GM12892 (cell line): ENCODE measurements around the gene PRRC2A.

Experiments
- DNase-seq: peaks from one replicate; pipeline ENCODE4 v3.0.0; 2011; ENCODE audit not compliant: insufficient read length
- FAIRE-seq: peaks from 2 replicates; lab custom pipeline; 2011; peaks lifted over from hg19 to GRCh38; lab: Jason Lieb, UNC
- POLR2A ChIP-seq: IDR thresholded peaks from 2 replicates; pipeline ENCODE4 v1.6.1; 2011; ENCODE audit warnings: low read depth, low read length, control low read depth
- POLR2AphosphoS5 ChIP-seq: IDR thresholded peaks from 2 replicates; pipeline ENCODE4 v1.6.1; 2011; ENCODE audit warnings: low read depth, low read length, control low read depth
- TAF1 ChIP-seq: IDR thresholded peaks from 2 replicates; pipeline ENCODE4 v1.6.1; 2011; ENCODE audit warnings: low read depth, mild to moderate bottlenecking, control low read depth, low read length, borderline replicate concordance

The PRRC2A gene

DNA sequence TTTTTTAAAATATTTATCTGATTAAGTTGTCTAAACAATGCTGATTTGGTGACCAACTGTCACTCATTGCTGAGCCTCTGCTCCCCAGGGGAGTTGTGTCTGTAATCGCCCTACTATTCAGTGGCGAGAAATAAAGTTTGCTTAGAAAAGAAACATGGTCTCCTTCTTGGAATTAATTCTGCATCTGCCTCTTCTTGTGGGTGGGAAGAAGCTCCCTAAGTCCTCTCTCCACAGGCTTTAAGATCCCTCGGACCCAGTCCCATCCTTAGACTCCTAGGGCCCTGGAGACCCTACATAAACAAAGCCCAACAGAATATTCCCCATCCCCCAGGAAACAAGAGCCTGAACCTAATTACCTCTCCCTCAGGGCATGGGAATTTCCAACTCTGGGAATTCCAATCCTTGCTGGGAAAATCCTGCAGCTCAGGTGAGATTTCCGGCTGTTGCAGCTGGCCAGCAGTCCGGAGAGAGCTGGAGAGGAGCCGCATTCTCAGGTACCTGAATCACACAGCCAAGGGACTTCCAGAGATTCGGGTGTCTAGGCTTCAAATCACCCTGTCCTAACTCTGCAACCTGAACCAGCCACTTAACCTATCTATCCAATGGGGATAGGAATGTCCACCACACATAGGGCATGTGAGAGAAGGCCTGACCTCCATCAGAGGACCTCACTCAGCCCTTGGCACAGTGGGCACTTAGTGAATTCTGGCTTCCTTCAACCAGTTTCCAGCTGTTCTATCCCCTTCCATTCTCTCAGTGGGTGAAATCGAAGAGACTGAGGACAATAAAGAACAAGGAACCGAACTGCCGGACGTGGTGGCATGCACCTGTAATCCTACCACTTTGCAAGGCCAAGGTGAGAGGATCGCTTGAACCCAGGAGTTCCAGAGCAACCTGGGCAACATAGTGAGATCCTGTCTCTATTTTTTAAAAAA, 42.1 kb upstream of the PRRC2A start:
- DNase-seq = no peak
- peak; percentile 9 for FAIRE-seq

GRCh38 chr6:31579119-31579505, 41.4 kb upstream of the PRRC2A start:
- no peak for FAIRE-seq
- TF ChIP-seq TAF1 (no peak), POLR2A (no peak), POLR2AphosphoS5 (no peak)

More for the DNA sequence above, 42.1 kb upstream of the PRRC2A start:
- TF ChIP-seq TAF1 (no peak), POLR2A (peak; percentile 81), POLR2AphosphoS5 (peak; percentile 81)

DNA sequence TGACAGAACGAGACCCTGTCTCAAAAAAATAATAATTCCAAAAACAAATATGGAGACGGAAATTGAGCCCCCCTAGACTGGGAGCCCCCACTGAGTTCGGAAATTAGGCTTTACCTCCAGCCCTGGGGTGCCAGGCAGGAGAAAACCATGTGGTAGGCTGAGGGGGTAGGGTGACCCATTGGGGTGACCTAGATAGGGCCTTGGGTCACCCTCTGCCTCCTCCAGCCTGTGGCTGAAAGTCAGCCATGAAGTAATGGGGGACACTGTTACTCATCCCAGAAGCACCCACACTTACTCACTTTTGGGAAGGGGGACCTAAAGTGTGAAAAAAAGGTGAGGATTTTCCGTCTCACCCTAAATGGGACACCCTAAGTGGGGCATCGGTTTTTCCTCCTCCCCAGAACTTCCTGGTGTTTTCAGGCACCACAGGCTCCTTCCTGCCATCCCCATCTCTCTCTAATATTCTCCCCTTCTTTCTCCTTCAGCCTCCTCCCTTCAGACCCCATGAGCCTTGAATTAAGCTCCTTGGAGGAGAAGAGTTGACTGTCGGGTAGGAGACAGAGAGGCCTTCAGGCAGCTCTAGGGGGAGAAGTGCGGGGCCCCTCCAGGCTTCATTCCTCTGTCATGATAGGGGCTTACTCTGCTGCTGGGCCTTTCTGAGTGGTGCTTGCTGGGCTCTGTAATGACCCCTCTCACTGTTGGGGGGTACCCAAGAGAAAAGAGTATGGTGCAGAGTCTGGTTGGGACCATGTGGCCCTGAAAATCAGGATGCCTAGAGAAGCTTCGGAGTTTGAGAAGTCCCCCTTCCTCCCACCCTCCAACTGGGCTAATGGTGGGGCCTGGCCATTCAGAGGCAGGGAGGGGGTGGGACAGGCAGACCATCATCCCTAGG, 40.7 kb upstream of the PRRC2A start:
- DNase-seq (no peak), FAIRE-seq (peak; percentile 44)
- TF ChIP-seq POLR2AphosphoS5 = no peak
- TF ChIP-seq POLR2A = peak; percentile 48; the same call in 1 of the 2 replicates

More at GRCh38 chr6:31579119-31579505, 41.4 kb upstream of the PRRC2A start:
- no peak for DNase-seq

DNA sequence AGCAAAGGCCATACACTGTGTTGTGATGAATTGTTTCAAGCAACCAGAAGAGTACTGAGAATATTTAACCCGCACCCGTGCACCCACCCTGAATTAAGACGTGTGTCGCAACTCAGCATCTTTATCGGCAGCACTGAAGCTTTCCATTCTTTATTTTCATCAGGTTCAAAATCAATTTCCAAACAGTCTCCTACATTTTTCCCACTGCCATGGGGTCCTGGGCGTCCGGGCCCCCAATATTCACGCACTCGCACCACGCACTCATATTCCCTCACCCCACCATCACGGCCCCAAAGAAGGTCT, 40.1 kb upstream of the PRRC2A start:
- no peak for TF ChIP-seq POLR2A
- no peak for TF ChIP-seq TAF1
- no peak for TF ChIP-seq POLR2AphosphoS5
- DNase-seq = no peak
- FAIRE-seq = no peak

- DNase-seq (no peak), FAIRE-seq (peak; percentile 92)
- TF ChIP-seq POLR2A = peak; percentile 69; the same call in 1 of the 2 replicates
- TF ChIP-seq TAF1 = no peak; the same call in 1 of the 2 replicates
- peak; percentile 40; the same call in 1 of the 2 replicates for TF ChIP-seq POLR2AphosphoS5
Measured at GRCh38 chr6:31580807-31581433, 39.6 kb upstream of the PRRC2A start.

DNA sequence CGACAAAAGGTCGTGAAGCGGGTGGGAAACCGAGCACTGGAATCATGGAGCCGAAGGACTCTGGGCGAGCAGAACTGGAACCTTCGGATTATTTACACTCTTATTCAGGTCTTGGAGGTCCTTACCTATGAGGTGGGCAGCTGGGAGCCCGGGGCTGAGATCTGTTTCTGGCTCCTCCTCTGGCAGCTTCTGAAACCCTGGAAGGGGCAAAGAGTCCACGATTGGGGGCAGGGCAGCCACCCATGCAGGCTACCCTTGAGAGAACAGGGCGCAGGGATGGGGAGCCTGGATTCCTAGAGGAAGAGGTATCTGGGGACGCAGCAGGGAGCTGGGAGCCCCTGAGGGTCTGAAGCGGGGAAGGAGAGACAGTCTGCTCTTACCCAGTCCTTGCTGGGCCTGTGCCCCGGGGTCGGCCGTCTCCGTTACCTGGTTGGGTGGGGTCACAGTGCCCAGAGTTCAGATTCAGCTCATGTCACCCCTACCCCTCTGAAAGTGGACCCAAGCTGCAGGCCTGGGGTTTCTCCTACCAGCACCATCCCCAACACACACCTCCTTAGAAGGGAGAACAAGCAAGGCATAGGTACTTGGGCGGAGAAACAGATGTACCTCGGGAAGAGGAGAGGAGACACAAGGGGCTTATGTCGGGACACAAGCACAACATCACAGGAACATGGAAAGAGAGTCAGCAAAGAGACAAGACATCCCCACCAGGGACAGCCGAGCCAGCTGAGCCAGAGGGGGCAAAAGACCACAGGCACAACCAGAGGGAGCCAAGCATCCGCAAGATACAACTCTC, 38.9 kb upstream of the PRRC2A start:
- DNase-seq (no peak), FAIRE-seq (no peak)
- no peak for TF ChIP-seq POLR2A
- no peak for TF ChIP-seq POLR2AphosphoS5
- TF ChIP-seq TAF1 = no peak

DNA sequence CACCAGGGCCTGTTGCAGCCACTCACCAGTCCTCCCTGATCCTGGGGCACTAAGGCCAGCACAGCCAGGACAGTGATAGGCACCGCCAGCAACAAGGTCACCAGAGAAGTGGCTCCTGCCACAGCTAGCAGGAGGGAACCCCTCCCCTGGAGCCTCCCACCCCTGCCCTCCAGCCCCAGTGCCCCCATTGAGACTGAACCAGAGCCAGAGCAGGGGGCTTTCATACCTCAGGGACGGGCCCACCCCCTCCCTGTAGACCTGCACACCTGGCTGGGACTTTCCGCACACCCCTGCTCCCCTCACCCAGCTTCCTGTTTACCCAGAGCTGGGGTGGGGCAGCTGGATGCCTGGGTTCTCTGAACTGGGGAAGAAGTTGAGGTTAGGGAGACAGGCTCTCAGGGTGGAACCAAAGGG, 38.3 kb upstream of the PRRC2A start, which contains the start of gene LTB:
LTB (minus strand) TSS at position 195 of the 414 bp plus-strand sequence; CDS start at position 188, 7 bp downstream.
- TF ChIP-seq TAF1 (no peak), POLR2AphosphoS5 (no peak), POLR2A (peak; percentile 31)
- FAIRE-seq = no peak
- no peak for DNase-seq

DNA sequence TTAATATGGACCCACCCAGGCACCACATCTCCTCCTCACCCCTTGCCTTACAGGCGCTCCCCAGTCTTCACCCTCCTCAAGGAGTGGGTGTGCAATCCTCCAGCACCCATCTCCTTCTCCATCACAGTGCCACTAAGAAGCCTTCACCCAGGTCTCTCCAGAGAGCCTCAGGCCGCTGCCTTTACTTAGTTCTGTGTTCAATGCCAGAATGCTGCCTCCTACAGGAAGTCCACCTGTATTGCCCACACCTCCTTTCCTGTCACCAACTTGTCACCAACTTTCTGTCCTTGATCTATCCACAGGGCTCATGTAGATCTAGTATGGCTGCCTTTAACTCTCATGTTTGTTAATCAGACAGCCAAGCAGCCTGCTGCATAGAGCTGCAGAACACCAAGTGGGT, 35.0 kb upstream of the PRRC2A start:
- DNase-seq (no peak), FAIRE-seq (peak; percentile 46)
- TF ChIP-seq TAF1 = no peak
- TF ChIP-seq POLR2A = no peak
- TF ChIP-seq POLR2AphosphoS5 = no peak

- DNase-seq (no peak), FAIRE-seq (peak; percentile 64)
- TF ChIP-seq TAF1 = no peak
- TF ChIP-seq POLR2A = no peak
- no peak for TF ChIP-seq POLR2AphosphoS5
Measured at GRCh38 chr6:31586008-31586407, 34.5 kb upstream of the PRRC2A start, which contains the start of gene LST1. Gene LST1, plus strand, starts transcription at chr6:31586277. Its CDS starts 1,023 bp downstream, at chr6:31587300.

DNA sequence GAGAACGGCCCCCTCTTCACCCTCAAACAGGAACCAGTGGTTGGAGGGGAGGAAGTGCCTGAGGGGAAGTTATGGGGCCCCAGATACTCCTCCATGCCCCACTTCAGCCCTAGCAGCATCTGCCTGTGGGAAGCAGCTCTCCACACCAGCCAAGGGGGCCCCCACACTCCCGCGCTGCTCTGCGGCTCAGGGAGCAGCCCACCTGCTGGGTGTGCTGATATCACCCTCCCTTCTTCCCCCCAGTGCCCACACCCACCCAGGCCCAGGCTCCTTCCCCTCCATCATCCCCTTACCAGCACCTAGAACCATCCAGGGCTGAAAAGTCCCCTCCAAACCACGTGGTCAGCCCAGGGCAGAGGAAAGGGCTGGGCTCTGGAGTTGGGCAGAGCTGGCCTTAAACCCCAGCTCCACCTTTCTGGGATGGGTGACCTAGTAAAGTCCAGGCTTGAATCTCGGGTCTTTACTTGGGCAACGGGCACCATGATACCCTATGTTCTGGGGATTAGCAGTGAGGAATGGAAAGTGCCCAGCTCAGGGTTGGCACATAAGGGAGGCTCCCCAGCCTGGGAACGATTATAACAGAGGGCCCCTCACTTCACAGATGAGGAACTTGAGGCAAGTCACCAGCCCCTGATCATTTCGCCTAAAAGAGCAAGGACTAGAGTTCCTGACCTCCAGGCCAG, 33.8 kb upstream of the PRRC2A start:
- DNase-seq (no peak), FAIRE-seq (peak; percentile 81)
- TF ChIP-seq TAF1 (no peak), POLR2A (peak; percentile 53; the same call in 1 of the 2 replicates), POLR2AphosphoS5 (peak; percentile 27; the same call in 1 of the 2 replicates)
